ENCODE data around the gene CACNA1C.

The CACNA1C gene

GRCh38 chr12:2456122-2456812 is 403.5 kb downstream of the CACNA1C start:
- Mint-ChIP-seq H3K36me3 (no peaks in the 10 kb centered on the region), H3K4me1 (no peaks in the 10 kb centered on the region), H3K4me3 (no peak overlapping the region), H3K27me3 (no peaks in the 10 kb centered on the region), H3K9me3 (no peaks in the 10 kb centered on the region), H3K27ac (no peak overlapping the region)

DNA sequence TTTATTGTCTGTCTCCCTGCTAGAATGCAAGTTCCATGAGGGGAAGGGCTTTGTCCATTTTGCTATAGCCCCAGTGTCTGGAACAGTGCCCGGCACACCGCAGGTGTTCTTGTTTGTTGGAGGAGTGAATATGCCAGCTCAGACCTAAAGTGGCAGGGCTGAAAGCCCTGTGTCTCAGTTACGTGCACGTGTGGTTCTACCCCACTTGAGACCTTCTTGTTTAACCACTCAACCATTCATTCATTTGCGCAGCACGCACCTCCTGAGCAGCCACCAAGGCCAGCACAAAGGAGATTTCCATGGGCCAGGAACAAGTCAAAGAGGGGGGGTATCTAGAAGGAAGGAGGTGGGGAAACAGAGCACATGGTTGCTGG is 404.0 kb downstream of the CACNA1C start:
- Mint-ChIP-seq H3K27me3 (no peaks in the 10 kb centered on the region), H3K27ac (no peak overlapping the region), H3K4me3 (no peak overlapping the region), H3K4me1 (no peaks in the 10 kb centered on the region), H3K9me3 (no peaks in the 10 kb centered on the region), H3K36me3 (no peaks in the 10 kb centered on the region)

DNA sequence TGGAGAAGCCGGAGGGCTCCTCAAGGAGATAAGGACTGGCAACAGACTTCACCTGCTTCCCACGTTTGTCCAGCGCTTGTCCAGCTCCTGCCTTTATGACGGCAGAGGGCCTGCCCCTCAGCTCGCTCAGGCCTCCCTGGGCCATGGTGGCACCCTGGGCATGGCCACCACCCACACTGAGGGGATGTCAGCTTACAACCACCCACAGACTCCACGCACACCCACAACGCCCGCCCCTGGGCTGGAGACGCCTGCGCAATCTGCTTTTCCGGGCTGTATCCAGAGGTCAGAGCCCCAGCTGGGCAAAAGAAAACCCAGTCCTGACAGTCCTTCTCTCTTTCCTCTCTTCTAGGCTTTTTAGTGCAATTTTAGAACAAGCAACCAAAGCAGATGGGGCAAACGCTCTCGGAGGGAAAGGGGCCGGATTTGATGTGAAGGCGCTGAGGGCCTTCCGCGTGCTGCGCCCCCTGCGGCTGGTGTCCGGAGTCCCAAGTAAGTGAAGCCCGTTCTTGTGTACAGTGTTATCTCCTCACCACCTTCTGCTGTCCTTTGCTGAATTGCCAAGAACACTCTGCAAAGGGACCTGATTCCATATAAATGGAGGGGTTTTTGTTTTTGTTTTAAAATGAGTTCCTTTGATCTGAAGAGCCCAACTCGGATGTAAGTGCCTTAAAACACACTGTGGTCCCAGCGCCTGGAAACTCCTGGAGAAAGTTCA is 404.6 kb downstream of the CACNA1C start:
- Mint-ChIP-seq H3K27ac (no peak overlapping the region), H3K27me3 (no peaks in the 10 kb centered on the region), H3K36me3 (no peaks in the 10 kb centered on the region), H3K9me3 (no peaks in the 10 kb centered on the region), H3K4me1 (no peaks in the 10 kb centered on the region), H3K4me3 (no peak overlapping the region)

- Mint-ChIP-seq H3K36me3 (no peaks in the 10 kb centered on the region), H3K4me3 (no peak overlapping the region), H3K4me1 (no peaks in the 10 kb centered on the region), H3K27ac (no peak overlapping the region), H3K27me3 (no peaks in the 10 kb centered on the region), H3K9me3 (no peaks in the 10 kb centered on the region)
Observed at GRCh38 chr12:2457933-2458414, 405.2 kb downstream of the CACNA1C start.

GRCh38 chr12:2460051-2460670 is 407.4 kb downstream of the CACNA1C start:
- no peak overlapping the region for H3K27ac Mint-ChIP-seq
- no peaks in the 10 kb centered on the region for H3K4me1 Mint-ChIP-seq
- H3K9me3 Mint-ChIP-seq, result no peaks in the 10 kb centered on the region
- no peaks in the 10 kb centered on the region for H3K27me3 Mint-ChIP-seq
- no peak overlapping the region for H3K4me3 Mint-ChIP-seq
- no peaks in the 10 kb centered on the region for H3K36me3 Mint-ChIP-seq

GRCh38 chr12:2461046-2461445 is 408.3 kb downstream of the CACNA1C start:
- no peaks in the 10 kb centered on the region for H3K4me1 Mint-ChIP-seq
- no peak overlapping the region for H3K4me3 Mint-ChIP-seq
- H3K27ac Mint-ChIP-seq, result no peak overlapping the region
- no peaks in the 10 kb centered on the region for H3K27me3 Mint-ChIP-seq
- no peaks in the 10 kb centered on the region for H3K9me3 Mint-ChIP-seq
- no peaks in the 10 kb centered on the region for H3K36me3 Mint-ChIP-seq

GRCh38 chr12:2461645-2462044 is 408.9 kb downstream of the CACNA1C start:
- Mint-ChIP-seq H3K9me3 (no peaks in the 10 kb centered on the region), H3K4me1 (no peaks in the 10 kb centered on the region)

DNA sequence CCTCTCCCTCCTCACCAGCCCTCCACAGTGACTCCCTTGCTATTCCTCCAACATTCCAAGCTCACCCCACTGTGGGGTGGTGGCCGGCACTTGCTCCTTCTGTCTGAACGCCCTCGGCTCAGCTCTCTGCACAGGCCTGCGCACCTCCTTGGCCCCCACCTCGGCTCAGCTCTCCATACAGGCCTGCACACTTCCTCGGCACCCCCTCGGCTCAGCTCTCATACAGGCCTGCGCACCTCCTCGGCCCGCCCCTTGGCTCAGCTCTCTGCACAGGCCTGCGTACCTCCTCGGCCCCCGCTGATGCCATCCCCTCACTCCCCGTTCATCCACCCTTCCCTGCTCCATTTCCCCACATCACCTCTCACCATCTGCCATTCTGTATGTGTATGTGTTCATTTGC is 409.3 kb downstream of the CACNA1C start:
- Mint-ChIP-seq H3K36me3 (no peaks in the 10 kb centered on the region), H3K4me3 (no peak overlapping the region), H3K27ac (no peak overlapping the region), H3K9me3 (no peaks in the 10 kb centered on the region), H3K4me1 (no peaks in the 10 kb centered on the region), H3K27me3 (no peaks in the 10 kb centered on the region)

More at GRCh38 chr12:2461645-2462044, 408.9 kb downstream of the CACNA1C start:
- no peak overlapping the region for H3K27ac Mint-ChIP-seq
- H3K36me3 Mint-ChIP-seq, result no peaks in the 10 kb centered on the region
- no peak overlapping the region for H3K4me3 Mint-ChIP-seq
- H3K27me3 Mint-ChIP-seq, result no peaks in the 10 kb centered on the region

GRCh38 chr12:2463719-2464118 is 410.9 kb downstream of the CACNA1C start:
- no peaks in the 10 kb centered on the region for H3K36me3 Mint-ChIP-seq
- H3K27ac Mint-ChIP-seq, result no peak overlapping the region
- H3K4me1 Mint-ChIP-seq, result no peaks in the 10 kb centered on the region
- H3K4me3 Mint-ChIP-seq, result no peak overlapping the region
- H3K27me3 Mint-ChIP-seq, result no peaks in the 10 kb centered on the region
- H3K9me3 Mint-ChIP-seq, result no peaks in the 10 kb centered on the region

GRCh38 chr12:2465681-2466080 is 412.9 kb downstream of the CACNA1C start:
- Mint-ChIP-seq H3K4me3 (no peak overlapping the region), H3K27me3 (no peaks in the 10 kb centered on the region), H3K4me1 (no peaks in the 10 kb centered on the region), H3K9me3 (no peaks in the 10 kb centered on the region), H3K36me3 (no peaks in the 10 kb centered on the region), H3K27ac (no peak overlapping the region)

DNA sequence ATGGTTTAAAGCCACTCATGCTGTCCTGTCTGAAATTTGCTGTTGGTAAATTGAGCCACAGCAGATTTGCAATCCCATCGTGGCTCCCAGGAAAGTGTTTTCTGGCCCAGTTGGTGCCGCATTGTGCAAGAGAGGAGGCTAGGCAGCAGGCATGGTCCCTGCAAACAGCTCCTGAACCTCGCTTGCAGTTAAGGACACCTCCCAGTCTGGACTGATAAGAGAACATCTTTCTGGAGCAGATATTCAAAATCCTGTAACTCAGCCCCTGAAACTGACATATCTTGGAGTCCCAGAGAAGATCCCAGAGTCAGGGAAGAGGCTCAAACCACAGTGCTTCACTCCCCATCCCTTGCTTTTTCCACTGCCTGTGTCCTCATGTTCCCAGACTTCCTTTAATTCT is 413.4 kb downstream of the CACNA1C start:
- H3K9me3 Mint-ChIP-seq, result no peaks in the 10 kb centered on the region
- no peak overlapping the region for H3K27ac Mint-ChIP-seq
- H3K4me3 Mint-ChIP-seq, result no peak overlapping the region
- H3K36me3 Mint-ChIP-seq, result no peaks in the 10 kb centered on the region
- H3K4me1 Mint-ChIP-seq, result no peaks in the 10 kb centered on the region
- H3K27me3 Mint-ChIP-seq, result no peaks in the 10 kb centered on the region

DNA sequence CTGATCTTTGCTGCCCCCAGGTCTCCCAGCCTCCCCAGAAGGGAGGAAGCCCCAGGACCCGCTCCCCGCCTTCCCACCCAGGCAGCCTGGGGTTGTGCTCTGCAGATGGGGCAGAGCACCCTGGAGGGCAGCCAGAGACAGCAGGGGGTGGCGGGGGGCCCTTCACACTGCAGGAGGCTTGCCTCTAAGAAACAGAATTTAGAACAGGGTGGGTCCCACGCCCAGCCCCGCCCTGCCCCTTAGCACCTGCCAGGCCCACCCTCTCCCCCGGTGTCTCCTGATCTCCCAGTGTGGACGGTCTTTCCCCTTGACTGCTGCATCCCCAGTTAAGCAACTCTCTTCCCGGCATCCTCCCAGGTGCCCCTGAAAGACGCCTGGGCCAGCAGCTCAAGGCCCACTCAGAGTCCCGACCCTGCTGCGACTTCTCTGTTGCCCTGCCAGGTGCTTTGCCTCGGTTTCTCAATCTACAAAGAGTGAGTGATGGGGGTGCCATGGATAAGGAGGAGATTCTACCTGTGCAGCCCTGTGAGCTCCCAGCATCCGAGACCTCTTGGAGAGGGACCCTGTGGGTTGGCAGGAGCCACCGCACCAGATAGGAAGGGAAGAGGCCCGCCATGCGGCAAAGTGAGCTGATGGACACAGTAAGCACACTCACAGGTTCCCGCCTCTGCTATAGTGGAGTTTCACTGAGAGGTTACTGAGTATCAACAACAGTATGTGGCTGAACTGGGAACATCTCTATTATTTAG is 414.8 kb downstream of the CACNA1C start:
- Mint-ChIP-seq H3K27ac (no peak overlapping the region), H3K4me3 (no peak overlapping the region), H3K27me3 (no peaks in the 10 kb centered on the region), H3K4me1 (no peaks in the 10 kb centered on the region), H3K9me3 (no peaks in the 10 kb centered on the region), H3K36me3 (no peaks in the 10 kb centered on the region)

- Mint-ChIP-seq H3K4me1 (no peaks in the 10 kb centered on the region), H3K27ac (no peak overlapping the region), H3K4me3 (no peak overlapping the region), H3K27me3 (peaks cover 2% of the 10 kb centered on the region), H3K36me3 (no peaks in the 10 kb centered on the region), H3K9me3 (no peaks in the 10 kb centered on the region)
Observed at GRCh38 chr12:2475984-2476383, 423.2 kb downstream of the CACNA1C start.

DNA sequence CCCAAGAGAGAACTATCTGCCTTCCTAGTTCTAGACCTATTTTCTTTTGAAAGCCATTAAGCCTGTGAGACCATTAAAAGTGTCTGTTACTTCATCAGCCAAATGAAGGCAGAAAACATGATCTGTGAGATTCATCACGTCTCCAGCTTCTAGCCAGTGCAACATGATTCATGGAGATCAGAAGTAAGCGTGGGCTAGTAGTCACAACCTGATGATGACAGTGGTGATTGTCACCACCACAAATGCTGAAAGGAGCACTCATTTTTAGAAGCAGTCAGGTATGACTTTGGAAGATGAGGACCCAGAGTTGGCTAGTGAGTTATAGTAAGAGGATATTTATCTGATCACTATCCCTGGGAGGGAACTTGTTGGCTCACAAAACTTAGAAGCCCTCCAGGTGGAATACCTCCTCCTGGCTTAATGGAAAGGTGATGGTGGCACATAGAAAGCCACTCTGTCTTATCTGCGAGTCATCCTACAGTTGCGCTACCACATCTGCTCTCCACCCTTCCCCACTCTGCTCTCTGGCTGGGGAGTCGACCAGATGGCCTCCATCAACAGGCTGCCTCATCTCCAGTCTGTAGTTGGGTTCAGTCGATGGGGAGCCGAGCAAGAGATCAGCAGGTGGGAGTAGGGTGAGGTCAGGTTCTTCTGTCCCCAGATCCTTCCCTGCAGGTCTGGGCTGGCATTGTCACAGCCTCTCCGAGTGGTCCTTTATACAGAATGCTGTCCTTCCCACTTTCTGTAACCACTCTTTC is 424.4 kb downstream of the CACNA1C start:
- peaks cover 2% of the 10 kb centered on the region for H3K27me3 Mint-ChIP-seq
- no peaks in the 10 kb centered on the region for H3K4me1 Mint-ChIP-seq
- H3K9me3 Mint-ChIP-seq, result no peaks in the 10 kb centered on the region
- H3K27ac Mint-ChIP-seq, result no peak overlapping the region
- H3K36me3 Mint-ChIP-seq, result no peaks in the 10 kb centered on the region
- no peak overlapping the region for H3K4me3 Mint-ChIP-seq

DNA sequence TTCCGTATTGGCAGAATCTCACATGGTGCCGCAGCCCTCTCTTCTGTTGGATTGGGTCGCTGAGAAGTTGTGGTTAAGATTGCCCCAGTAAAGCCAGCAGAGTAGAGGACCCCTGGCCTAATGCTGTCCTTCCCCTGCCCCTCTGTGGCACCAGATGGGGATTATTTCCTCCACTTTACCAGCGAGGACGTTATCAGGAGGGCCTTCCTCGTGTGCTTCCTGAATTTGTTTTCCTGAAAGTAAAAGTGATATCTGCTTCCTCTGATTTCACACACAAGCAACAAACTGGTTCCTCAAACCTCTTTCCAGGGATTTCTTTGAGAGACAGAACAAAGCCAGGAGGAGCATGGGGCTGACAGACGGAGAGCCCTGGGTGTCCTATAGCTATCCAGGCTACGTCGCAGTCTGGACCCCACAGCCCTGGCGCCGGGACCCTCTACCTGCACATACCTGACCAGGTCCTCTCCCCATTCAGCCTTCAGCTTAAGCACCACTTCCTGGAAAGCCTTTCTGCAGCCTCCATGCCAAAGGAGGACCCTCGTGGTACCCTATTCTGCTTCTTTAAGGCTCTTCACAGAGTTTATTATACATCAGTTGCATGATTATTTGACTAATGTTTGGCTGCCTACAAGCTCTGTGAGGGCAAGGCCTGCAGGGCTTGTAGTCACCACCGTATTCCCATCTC is 427.2 kb downstream of the CACNA1C start:
- Mint-ChIP-seq H3K27ac (no peak overlapping the region), H3K4me3 (no peak overlapping the region), H3K9me3 (no peaks in the 10 kb centered on the region), H3K36me3 (no peaks in the 10 kb centered on the region), H3K4me1 (no peaks in the 10 kb centered on the region), H3K27me3 (peaks cover 2% of the 10 kb centered on the region)

Measured in activated naive CD4-positive, alpha-beta T cell treated with anti-CD3 and anti-CD28 coated beads, Interleukin-2, amount 50 U/mL, for 24 hours (primary cell).